Epidermal melanocyte (primary cell): Measurements from ENCODE around the gene MKKS.
"Not testable (repeated sequence)": the region's sequence is repeated elsewhere in the genome, so short reads cannot be mapped to it uniquely, and the experiment has no call there.

Experiments used
- DNase-seq: peaks from one replicate; pipeline ENCODE4 v3.0.0; 2011; ENCODE audit warnings: low spot score; ENCODE audit not compliant: insufficient read length

MKKS gene

GRCh38 chr20:10449270-10449669, 15.2 kb upstream of the MKKS start:
- DNase-seq = no peak

GRCh38 chr20:10448270-10449156, 14.5 kb upstream of the MKKS start:
- no peak for DNase-seq

- peak; percentile 58 for DNase-seq
Measured at GRCh38 chr20:10447028-10447427, 13.0 kb upstream of the MKKS start.

GRCh38 chr20:10445758-10446157, 11.7 kb upstream of the MKKS start:
- no peak for DNase-seq

- DNase-seq = no peak
Measured at GRCh38 chr20:10443936-10444335, 9.9 kb upstream of the MKKS start.

GRCh38 chr20:10438217-10438616, 4.2 kb upstream of the MKKS start:
- no peak for DNase-seq

GRCh38 chr20:10436053-10436699, 2.2 kb upstream of the MKKS start:
- DNase-seq = no peak

- peak; percentile 63 for DNase-seq
Measured at GRCh38 chr20:10434832-10435812, 1.1 kb upstream of the MKKS start, which contains the start of gene SLX4IP. SLX4IP (plus strand) TSS chr20:10435305; CDS start chr20:10458205, 22,900 bp downstream.

GRCh38 chr20:10434467-10434831, 427 bp upstream of the MKKS start:
- DNase-seq = peak; percentile 77

- no peak for DNase-seq
Measured at GRCh38 chr20:10433014-10433622, 904 bp downstream of the MKKS start.

- DNase-seq = no peak
Measured at GRCh38 chr20:10432079-10432478, 1.9 kb downstream of the MKKS start.

- DNase-seq = no peak
Measured at GRCh38 chr20:10430704-10431103, 3.3 kb downstream of the MKKS start.

- no peak for DNase-seq
Measured at GRCh38 chr20:10430000-10430466, 4.0 kb downstream of the MKKS start.

GRCh38 chr20:10429443-10429981, 4.5 kb downstream of the MKKS start:
- DNase-seq = no peak

GRCh38 chr20:10428008-10428407, 6.0 kb downstream of the MKKS start:
- DNase-seq = no peak

GRCh38 chr20:10427060-10427692, 6.8 kb downstream of the MKKS start:
- DNase-seq = peak; percentile 62

GRCh38 chr20:10423735-10424134, 10.3 kb downstream of the MKKS start:
- DNase-seq = no peak

GRCh38 chr20:10419550-10420133, 14.4 kb downstream of the MKKS start:
- DNase-seq = no peak

GRCh38 chr20:10417218-10417617, 16.8 kb downstream of the MKKS start:
- DNase-seq = not testable (repeated sequence)
